Mesendoderm (in vitro differentiated cells): ENCODE data around the gene GRIK4.

Experiments
- DNase-seq: peaks from one replicate; pipeline ENCODE4 v3.0.0; 2013
- H2AK5ac ChIP-seq: 2 replicates; pipeline ENCODE4 v1.6.1; 2013; ENCODE audit warnings: low read length, inconsistent platforms
- H2BK120ac ChIP-seq: 2 replicates; pipeline ENCODE4 v1.6.1; 2013; ENCODE audit warnings: low read depth, mild to moderate bottlenecking, low read length, moderate library complexity, mixed read lengths
- H2BK15ac ChIP-seq: replicated peaks from 2 replicates; pipeline ENCODE4 v1.6.1; 2013; ENCODE audit warnings: low read depth, mild to moderate bottlenecking, moderate library complexity
- H2BK5ac ChIP-seq: 2 replicates; pipeline ENCODE4 v1.6.1; 2013; ENCODE audit warnings: low read length, inconsistent platforms
- H3K18ac ChIP-seq: 2 replicates; pipeline ENCODE4 v1.6.1; 2013; ENCODE audit warnings: mild to moderate bottlenecking, low read length, mixed read lengths
- H3K23ac ChIP-seq: one replicate; pipeline ENCODE4 v1.6.1; 2013; ENCODE audit warnings: low read length
- H3K27ac ChIP-seq: 2 replicates; pipeline ENCODE4 v1.5.1; 2013; ENCODE audit warnings: low read depth, mild to moderate bottlenecking, inconsistent platforms, low read length, moderate library complexity
- H3K27me3 ChIP-seq: 2 replicates; pipeline ENCODE4 v1.6.1; 2013; ENCODE audit warnings: low read length, control low read depth, mild to moderate bottlenecking, inconsistent platforms; ENCODE audit not compliant: insufficient read depth, poor library complexity
- H3K36me3 ChIP-seq: 2 replicates; pipeline ENCODE4 v1.6.1; 2013; ENCODE audit warnings: low read length, inconsistent platforms; ENCODE audit not compliant: control insufficient read depth, insufficient read depth
- H3K4ac ChIP-seq: one replicate; pipeline ENCODE4 v1.6.1; 2013; ENCODE audit warnings: low read depth, mild to moderate bottlenecking, low read length, moderate library complexity
- H3K4me1 ChIP-seq: 2 replicates; pipeline ENCODE4 v1.6.1; 2013; ENCODE audit warnings: low read depth, low read length, inconsistent platforms; ENCODE audit not compliant: control insufficient read depth
- H3K4me2 ChIP-seq: 2 replicates; pipeline ENCODE4 v1.6.1; 2013; ENCODE audit warnings: low read length
- H3K4me3 ChIP-seq: 2 replicates; pipeline ENCODE4 v1.5.1; 2013; ENCODE audit warnings: mild to moderate bottlenecking, low read length
- H3K56ac ChIP-seq: one replicate; pipeline ENCODE4 v1.6.1; 2013; ENCODE audit warnings: low read length
- H3K79me1 ChIP-seq: 2 replicates; pipeline ENCODE4 v1.6.1; 2013; ENCODE audit warnings: low read length, inconsistent platforms
- H3K79me2 ChIP-seq: 2 replicates; pipeline ENCODE4 v1.6.1; 2013; ENCODE audit warnings: mild to moderate bottlenecking, low read length; ENCODE audit not compliant: control insufficient read depth, insufficient read depth
- H3K9ac ChIP-seq: 2 replicates; pipeline ENCODE4 v1.6.1; 2013; ENCODE audit warnings: low read length, inconsistent platforms
- H4K5ac ChIP-seq: one replicate; pipeline ENCODE4 v1.6.1; 2013; ENCODE audit warnings: low read length
- H4K8ac ChIP-seq: one replicate; pipeline ENCODE4 v1.6.1; 2013; ENCODE audit warnings: low read depth, mild to moderate bottlenecking, control low read depth, low read length, moderate library complexity
- WGBS: extraction: QIAGEN DNeasy Blood & Tissue Kit; methylation state at CpG from one replicate; pipeline ENCODE4 v1.1.7; 2013; ENCODE audit warnings: low lambda C conversion rate, missing lambda C conversion rate; ENCODE audit not compliant: insufficient coverage; ENCODE audit errors: extremely low coverage; 5-methylcytosine and 5-hydroxymethylcytosine counted together

GRIK4 gene

DNA sequence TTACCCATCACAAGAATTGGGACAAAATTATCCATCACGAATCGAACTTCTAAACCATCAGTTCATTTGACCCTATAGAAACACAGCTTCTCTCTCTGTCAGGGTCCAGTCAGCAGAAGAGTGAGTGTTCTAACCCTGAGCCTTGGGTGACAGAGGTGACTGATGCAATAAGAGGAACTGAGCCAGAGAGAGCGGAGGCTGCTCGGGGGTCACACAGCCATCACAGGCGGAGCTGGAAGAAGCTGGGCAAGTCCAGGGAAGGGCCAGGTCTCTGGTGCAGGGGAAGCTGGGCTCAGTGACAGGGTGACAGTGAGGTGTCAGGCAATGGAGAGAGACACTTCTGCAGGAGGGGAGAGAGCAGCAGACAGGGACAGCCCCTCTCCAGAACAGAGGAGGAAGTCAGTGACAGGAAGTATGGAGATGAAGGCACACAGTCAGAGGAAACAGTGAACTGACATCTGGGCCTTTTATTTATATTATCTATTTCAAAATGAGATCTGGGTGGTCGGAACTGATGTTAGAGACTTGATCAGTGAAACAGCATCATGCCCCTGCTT, 328.4 kb downstream of the GRIK4 start:
- Histone ChIP-seq H3K27ac (no peak overlapping the region), H4K8ac (no peak overlapping the region), H3K4me1 (no peaks in the 10 kb centered on the region), H3K56ac (no peak overlapping the region), H4K5ac (no peak overlapping the region), H2AK5ac (no peak overlapping the region), H3K27me3 (no peaks in the 10 kb centered on the region), H3K23ac (no peak overlapping the region), H3K9ac (no peak overlapping the region), H3K18ac (no peak overlapping the region), H2BK5ac (no peak overlapping the region), H2BK120ac (no peak overlapping the region), H3K4ac (no peak overlapping the region), H3K4me3 (no peak overlapping the region), H3K36me3 (no peaks in the 10 kb centered on the region), H3K79me2 (no peaks in the 10 kb centered on the region), H3K79me1 (no peaks in the 10 kb centered on the region), H2BK15ac (no peak overlapping the region), H3K4me2 (no peak overlapping the region)
- no CpG with 5 or more reads among the region's 6 CpGs for WGBS
- no peak for DNase-seq

DNA sequence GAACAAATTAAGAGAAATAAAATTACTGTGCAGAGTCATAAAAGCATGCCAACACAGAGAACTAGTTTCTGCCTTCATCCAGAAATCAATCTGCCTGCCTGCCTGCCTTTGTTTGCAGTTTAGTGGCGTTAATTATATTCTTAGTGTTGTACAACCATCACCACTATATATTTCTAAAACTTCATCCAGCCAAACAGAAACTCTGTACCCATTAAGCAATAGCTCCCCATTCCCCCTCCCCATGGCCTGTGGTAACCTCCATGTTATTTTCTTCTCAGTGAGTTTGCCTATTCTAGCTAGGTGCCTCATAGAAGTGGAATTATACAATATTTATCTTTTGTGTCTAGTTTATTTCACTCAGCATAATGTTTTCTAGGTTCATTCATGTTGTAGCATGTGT, 329.1 kb downstream of the GRIK4 start:
- Histone ChIP-seq H3K56ac (no peak overlapping the region), H3K4me2 (no peak overlapping the region), H3K27ac (no peak overlapping the region), H3K23ac (no peak overlapping the region), H3K4me1 (no peaks in the 10 kb centered on the region), H3K18ac (no peak overlapping the region), H3K4ac (no peak overlapping the region), H2AK5ac (no peak overlapping the region), H3K4me3 (no peak overlapping the region), H4K8ac (no peak overlapping the region), H2BK15ac (no peak overlapping the region), H2BK120ac (no peak overlapping the region), H3K9ac (no peak overlapping the region), H3K79me1 (no peaks in the 10 kb centered on the region), H3K36me3 (no peaks in the 10 kb centered on the region), H3K79me2 (no peaks in the 10 kb centered on the region), H4K5ac (no peak overlapping the region), H3K27me3 (no peaks in the 10 kb centered on the region), H2BK5ac (no peak overlapping the region)
- DNase-seq = no peak
- WGBS = no CpG with 5 or more reads among the region's 1 CpG

DNA sequence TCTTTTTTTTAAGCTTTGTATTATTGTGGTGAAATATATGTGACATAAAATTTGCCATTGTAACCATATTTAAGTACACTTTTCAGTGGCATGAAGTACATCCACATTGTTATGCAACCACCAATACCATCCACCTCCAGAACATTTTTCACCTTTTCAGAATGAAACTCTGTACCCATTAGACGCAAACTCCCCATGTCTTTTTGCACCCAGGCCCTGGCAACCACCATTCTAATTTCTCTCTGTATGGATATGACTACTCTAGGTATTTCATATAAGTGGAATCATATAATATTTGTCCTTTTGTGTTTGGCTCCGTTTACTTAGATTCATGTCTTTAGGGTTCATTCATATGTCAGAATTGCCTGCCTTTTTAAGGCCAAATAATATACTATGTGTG, 329.5 kb downstream of the GRIK4 start:
- Histone ChIP-seq H2AK5ac (no peak overlapping the region), H3K18ac (no peak overlapping the region), H3K9ac (no peak overlapping the region), H3K4me3 (no peak overlapping the region), H3K4me1 (no peaks in the 10 kb centered on the region), H3K79me2 (no peaks in the 10 kb centered on the region), H2BK15ac (no peak overlapping the region), H3K27ac (no peak overlapping the region), H3K23ac (no peak overlapping the region), H3K79me1 (no peaks in the 10 kb centered on the region), H4K5ac (no peak overlapping the region), H3K36me3 (no peaks in the 10 kb centered on the region), H4K8ac (no peak overlapping the region), H3K27me3 (no peaks in the 10 kb centered on the region), H3K56ac (no peak overlapping the region), H3K4me2 (no peak overlapping the region), H2BK120ac (no peak overlapping the region), H2BK5ac (no peak overlapping the region), H3K4ac (no peak overlapping the region)
- DNase-seq = no peak
- no CpG with 5 or more reads among the region's 2 CpGs for WGBS

DNA sequence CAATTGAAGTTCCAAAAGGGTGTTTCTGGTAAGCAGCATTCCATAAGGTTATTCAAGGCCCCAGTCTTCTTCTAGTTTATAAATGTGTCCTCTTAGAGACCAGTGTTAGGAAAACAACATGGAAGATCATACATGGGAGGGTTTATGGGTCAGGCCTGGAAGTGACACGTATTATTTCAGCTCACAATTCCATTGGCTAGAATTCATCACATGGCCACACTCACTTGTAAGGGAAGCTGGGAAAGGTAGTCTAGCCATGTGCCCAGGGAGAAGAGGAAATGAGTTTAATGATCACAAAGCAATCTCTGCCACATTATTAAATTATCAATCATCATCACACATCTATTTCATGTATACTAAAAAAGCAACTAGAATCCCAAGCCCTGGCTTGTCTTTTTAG, 330.6 kb downstream of the GRIK4 start:
- no peaks in the 10 kb centered on the region for H3K36me3 ChIP-seq
- H3K27ac ChIP-seq = no peak overlapping the region
- H3K18ac ChIP-seq = no peak overlapping the region
- no peak overlapping the region for H3K23ac ChIP-seq
- H2AK5ac ChIP-seq = no peak overlapping the region
- H3K79me2 ChIP-seq = no peaks in the 10 kb centered on the region
- no peaks in the 10 kb centered on the region for H3K4me1 ChIP-seq
- H4K5ac ChIP-seq = no peak overlapping the region
- no peak overlapping the region for H3K4me2 ChIP-seq
- H2BK15ac ChIP-seq = no peak overlapping the region
- DNase-seq = no peak
- H3K27me3 ChIP-seq = no peaks in the 10 kb centered on the region
- no CpG with 5 or more reads among the region's 1 CpG for WGBS
- no peaks in the 10 kb centered on the region for H3K79me1 ChIP-seq
- no peak overlapping the region for H3K56ac ChIP-seq
- H3K4me3 ChIP-seq = no peak overlapping the region
- H2BK5ac ChIP-seq = no peak overlapping the region
- H2BK120ac ChIP-seq = no peak overlapping the region
- no peak overlapping the region for H4K8ac ChIP-seq
- H3K4ac ChIP-seq = no peak overlapping the region
- no peak overlapping the region for H3K9ac ChIP-seq

DNA sequence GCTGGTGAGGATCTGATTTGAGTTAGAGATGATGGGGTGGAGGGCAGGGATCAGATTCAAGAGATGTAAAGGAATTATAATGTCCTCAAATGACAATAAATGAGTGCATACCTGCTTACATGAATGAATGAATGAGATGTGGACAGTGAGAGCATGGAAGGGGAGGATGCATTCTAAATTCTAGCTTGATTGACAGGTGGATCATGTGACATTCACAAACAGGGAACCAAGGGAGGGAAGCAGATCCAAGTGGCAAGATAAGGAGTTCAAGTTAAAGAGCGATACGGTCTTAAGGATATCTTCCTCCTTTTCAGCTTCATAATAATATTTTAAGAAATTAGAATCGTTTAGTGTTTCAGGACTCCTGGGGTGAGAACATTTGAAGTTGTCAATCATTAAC, 341.9 kb downstream of the GRIK4 start:
- no peak overlapping the region for H3K4ac ChIP-seq
- no peak overlapping the region for H3K27ac ChIP-seq
- H4K5ac ChIP-seq = no peak overlapping the region
- no peak overlapping the region for H2BK15ac ChIP-seq
- no peak overlapping the region for H3K23ac ChIP-seq
- no peaks in the 10 kb centered on the region for H3K27me3 ChIP-seq
- no peaks in the 10 kb centered on the region for H3K4me1 ChIP-seq
- H3K79me1 ChIP-seq = no peaks in the 10 kb centered on the region
- H3K18ac ChIP-seq = no peak overlapping the region
- no peak overlapping the region for H2AK5ac ChIP-seq
- no peak overlapping the region for H2BK120ac ChIP-seq
- no CpG with 5 or more reads among the region's 3 CpGs for WGBS
- H3K4me3 ChIP-seq = no peak overlapping the region
- H3K56ac ChIP-seq = no peak overlapping the region
- H3K36me3 ChIP-seq = no peaks in the 10 kb centered on the region
- no peaks in the 10 kb centered on the region for H3K79me2 ChIP-seq
- no peak overlapping the region for H2BK5ac ChIP-seq
- no peak for DNase-seq
- no peak overlapping the region for H3K9ac ChIP-seq
- H4K8ac ChIP-seq = no peak overlapping the region
- no peak overlapping the region for H3K4me2 ChIP-seq

DNA sequence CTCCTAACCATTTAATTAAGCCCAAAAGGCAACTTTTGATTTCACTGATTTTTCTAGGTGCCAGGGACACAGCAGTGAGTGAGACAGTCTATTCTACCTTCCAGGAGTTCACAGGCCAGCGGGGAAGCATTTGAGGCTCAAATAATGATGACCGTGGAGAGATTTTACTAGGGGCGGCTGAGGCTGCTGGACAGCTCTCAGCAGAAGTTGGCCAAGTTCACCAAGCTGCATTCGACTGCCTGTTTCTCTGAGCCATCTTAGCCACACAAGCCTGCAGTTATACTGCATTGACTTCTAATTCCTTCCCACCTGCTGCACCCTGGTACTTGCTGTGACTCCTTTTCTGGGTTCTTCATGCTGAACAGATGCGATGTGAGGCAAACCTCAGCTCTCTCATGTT, 343.4 kb downstream of the GRIK4 start:
- H2AK5ac ChIP-seq = no peak overlapping the region
- no peak overlapping the region for H2BK15ac ChIP-seq
- no peak overlapping the region for H3K9ac ChIP-seq
- no peak overlapping the region for H3K4me2 ChIP-seq
- H4K8ac ChIP-seq = no peak overlapping the region
- H3K18ac ChIP-seq = no peak overlapping the region
- no peaks in the 10 kb centered on the region for H3K36me3 ChIP-seq
- H2BK5ac ChIP-seq = no peak overlapping the region
- H3K4ac ChIP-seq = no peak overlapping the region
- DNase-seq = no peak
- WGBS = no CpG with 5 or more reads among the region's 5 CpGs
- H2BK120ac ChIP-seq = no peak overlapping the region
- H3K27ac ChIP-seq = no peak overlapping the region
- peaks cover 1% of the 10 kb centered on the region for H3K4me1 ChIP-seq
- no peak overlapping the region for H3K4me3 ChIP-seq
- no peak overlapping the region for H3K56ac ChIP-seq
- H3K79me2 ChIP-seq = no peaks in the 10 kb centered on the region
- H3K23ac ChIP-seq = no peak overlapping the region
- H4K5ac ChIP-seq = no peak overlapping the region
- no peaks in the 10 kb centered on the region for H3K27me3 ChIP-seq
- H3K79me1 ChIP-seq = no peaks in the 10 kb centered on the region
